Neural crest cell (in vitro differentiated cells): Measurements from ENCODE around the gene EXD3. TPM values are rescaled to one million over a fixed set of nuclear protein-coding genes. Genes with fewer than 3 reads are reported as not detected.

ENCODE experiments used
- DNase-seq: peaks from one replicate; pipeline ENCODE4 v3.0.0; 2021; ENCODE audit warnings: low read depth, mixed read lengths, low spot score
- H3K27ac Mint-ChIP-seq: one replicate; pipeline ENCODE4 v1.8.0; 2021; ENCODE audit warnings: mild to moderate bottlenecking, mixed read lengths; ENCODE audit not compliant: unreplicated experiment
- H3K27me3 Mint-ChIP-seq: 2 replicates; pipeline ENCODE4 v1.8.0; 2021; ENCODE audit warnings: low read depth, mild to moderate bottlenecking, mixed read lengths
- H3K36me3 Mint-ChIP-seq: 2 replicates; pipeline ENCODE4 v1.8.0; 2021; ENCODE audit warnings: low read depth, mild to moderate bottlenecking, mixed read lengths
- H3K4me1 Mint-ChIP-seq: 2 replicates; pipeline ENCODE4 v1.8.0; 2021; ENCODE audit warnings: mixed read lengths
- H3K4me3 Mint-ChIP-seq: one replicate; pipeline ENCODE4 v1.8.0; 2021; ENCODE audit warnings: mild to moderate bottlenecking, mixed read lengths
- H3K9me3 Mint-ChIP-seq: 2 replicates; pipeline ENCODE4 v1.8.0; 2021; ENCODE audit warnings: mixed read lengths
- CTCF ChIP-seq: fragments of 200-600 bp; sonication (generic); conservative IDR thresholded peaks from 2 replicates; pipeline ENCODE4 v1.5.0; 2021; ENCODE audit warnings: antibody characterized with exemption, mild to moderate bottlenecking
- total RNA-seq: library from RNA; stranded (reverse); gene quantifications from 2 replicates; pipeline ENCODE4 v1.2.1, GENCODE V29; 2021

Gene EXD3
- total RNA-seq, 1 donor from 2014 or later: 15.1 TPM

GRCh38 chr9:137462396-137462985 lies 39.5 kb upstream of the EXD3 start:
- no peak overlapping the region for H3K27ac Mint-ChIP-seq
- H3K4me3 Mint-ChIP-seq: peak overlapping the region; percentile 59
- H3K27me3 Mint-ChIP-seq: peaks cover 3% of the 10 kb centered on the region
- H3K9me3 Mint-ChIP-seq: no peaks in the 10 kb centered on the region
- TF ChIP-seq CTCF: no peak
- no peak for DNase-seq
- H3K4me1 Mint-ChIP-seq: no peaks in the 10 kb centered on the region
- no peaks in the 10 kb centered on the region for H3K36me3 Mint-ChIP-seq

- peak; percentile 71 for DNase-seq
- peak; percentile 28 for TF ChIP-seq CTCF
- Mint-ChIP-seq H3K4me3 (no peak overlapping the region), H3K9me3 (no peaks in the 10 kb centered on the region), H3K36me3 (no peaks in the 10 kb centered on the region), H3K4me1 (no peaks in the 10 kb centered on the region), H3K27me3 (peaks cover 3% of the 10 kb centered on the region), H3K27ac (no peak overlapping the region)
These were observed 38.9 kb upstream of the EXD3 start for GRCh38 chr9:137461663-137462395.

- Mint-ChIP-seq H3K36me3 (no peaks in the 10 kb centered on the region), H3K4me3 (no peak overlapping the region), H3K4me1 (no peaks in the 10 kb centered on the region), H3K9me3 (no peaks in the 10 kb centered on the region), H3K27me3 (peaks cover 3% of the 10 kb centered on the region), H3K27ac (no peak overlapping the region)
- no peak for DNase-seq
- no peak for TF ChIP-seq CTCF
These were observed 38.3 kb upstream of the EXD3 start for GRCh38 chr9:137461316-137461662.

GRCh38 chr9:137460363-137461315 lies 37.7 kb upstream of the EXD3 start:
- TF ChIP-seq CTCF: no peak
- H3K4me1 Mint-ChIP-seq: no peaks in the 10 kb centered on the region
- DNase-seq: no peak

GRCh38 chr9:137459601-137460362 lies 36.8 kb upstream of the EXD3 start:
- DNase-seq: no peak
- no peak for TF ChIP-seq CTCF
- no peaks in the 10 kb centered on the region for H3K36me3 Mint-ChIP-seq
- peak overlapping the region; percentile 59 for H3K4me3 Mint-ChIP-seq
- H3K4me1 Mint-ChIP-seq: no peaks in the 10 kb centered on the region
- H3K27me3 Mint-ChIP-seq: peaks cover 3% of the 10 kb centered on the region
- H3K27ac Mint-ChIP-seq: peak overlapping the region; percentile 35
- no peaks in the 10 kb centered on the region for H3K9me3 Mint-ChIP-seq

More at GRCh38 chr9:137460363-137461315, 37.7 kb upstream of the EXD3 start:
- Mint-ChIP-seq H3K4me3 (no peak overlapping the region), H3K27ac (no peak overlapping the region), H3K36me3 (no peaks in the 10 kb centered on the region), H3K9me3 (no peaks in the 10 kb centered on the region), H3K27me3 (peaks cover 3% of the 10 kb centered on the region)
